GM03348 (cell line): Measurements from ENCODE around the gene SBNO2.
A peak's percentile ranks its signal among the peaks of the same experiment; 100 is the strongest.

Experiments
- DNase-seq: peaks from one replicate; pipeline ENCODE4 v3.0.0; 2012; ENCODE audit warnings: low spot score

SBNO2 gene

DNA sequence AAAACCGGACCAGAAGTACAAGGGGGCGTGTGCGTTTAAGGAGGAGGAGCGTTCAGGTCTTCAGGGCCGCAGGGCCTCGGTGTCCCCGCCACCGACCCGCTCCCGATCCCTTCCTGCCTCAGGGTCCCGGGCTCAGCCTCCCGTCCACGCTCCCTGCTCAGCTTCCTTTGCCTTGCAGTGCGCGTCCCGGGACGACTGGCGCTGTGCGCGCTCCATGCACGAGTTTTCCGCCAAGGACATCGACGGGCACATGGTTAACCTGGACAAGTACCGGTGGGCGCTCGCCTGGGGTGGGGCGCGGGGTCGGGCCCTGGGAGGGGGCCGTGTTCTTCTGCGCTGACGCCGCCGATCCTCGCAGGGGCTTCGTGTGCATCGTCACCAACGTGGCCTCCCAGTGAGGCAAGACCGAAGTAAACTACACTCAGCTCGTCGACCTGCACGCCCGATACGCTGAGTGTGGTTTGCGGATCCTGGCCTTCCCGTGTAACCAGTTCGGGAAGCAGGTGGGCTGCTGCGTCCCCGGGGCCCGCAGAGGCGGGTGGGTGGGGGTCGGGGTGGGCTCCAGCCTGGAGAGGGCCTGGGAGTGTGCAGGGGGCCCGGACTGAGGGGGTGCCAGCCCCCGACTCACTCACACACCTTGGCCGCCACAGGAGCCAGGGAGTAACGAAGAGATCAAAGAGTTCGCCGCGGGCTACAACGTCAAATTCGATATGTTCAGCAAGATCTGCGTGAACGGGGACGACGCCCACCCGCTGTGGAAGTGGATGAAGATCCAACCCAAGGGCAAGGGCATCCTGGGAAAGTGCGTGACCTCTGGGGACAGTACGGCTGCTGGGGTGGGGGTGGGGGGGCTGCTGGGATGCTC, 68.8 kb downstream of the SBNO2 start:
- DNase-seq = peak; percentile 59

DNA sequence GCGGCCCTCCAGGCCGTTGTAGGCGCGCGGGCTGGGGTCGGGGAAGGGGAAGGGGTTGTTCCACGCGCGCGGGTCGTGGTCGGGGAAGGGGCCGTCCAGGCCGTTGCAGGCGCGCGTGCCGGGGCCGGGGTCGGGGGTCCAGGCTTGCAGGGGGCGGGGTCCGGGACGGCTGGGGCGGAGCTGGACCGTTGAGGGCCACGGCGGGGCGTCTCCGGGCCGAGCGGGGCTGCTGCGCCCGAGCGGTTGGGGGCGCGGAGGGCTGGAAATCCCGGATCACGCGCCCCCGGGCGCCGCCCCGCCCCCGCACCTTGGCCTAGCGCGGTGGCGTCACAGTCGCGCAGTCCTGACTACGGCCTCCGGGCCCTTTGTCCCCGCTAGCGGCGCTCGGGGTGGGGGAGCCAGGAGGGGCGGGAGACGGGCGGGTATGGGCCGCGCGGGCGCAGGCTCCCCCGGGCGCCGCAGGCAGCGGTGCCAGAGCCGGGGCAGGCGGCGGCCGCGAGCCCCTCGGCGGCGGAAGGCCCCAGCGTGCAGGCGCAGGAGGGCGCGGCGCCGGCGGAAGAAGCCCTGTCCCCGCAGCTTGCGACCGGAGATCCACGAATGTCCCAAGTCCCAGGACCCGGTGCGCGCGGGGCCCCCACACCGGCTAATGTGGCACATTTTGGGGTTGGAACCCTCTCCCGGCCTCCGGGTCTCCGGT, 69.6 kb downstream of the SBNO2 start:
- DNase-seq = peak; percentile 83

DNA sequence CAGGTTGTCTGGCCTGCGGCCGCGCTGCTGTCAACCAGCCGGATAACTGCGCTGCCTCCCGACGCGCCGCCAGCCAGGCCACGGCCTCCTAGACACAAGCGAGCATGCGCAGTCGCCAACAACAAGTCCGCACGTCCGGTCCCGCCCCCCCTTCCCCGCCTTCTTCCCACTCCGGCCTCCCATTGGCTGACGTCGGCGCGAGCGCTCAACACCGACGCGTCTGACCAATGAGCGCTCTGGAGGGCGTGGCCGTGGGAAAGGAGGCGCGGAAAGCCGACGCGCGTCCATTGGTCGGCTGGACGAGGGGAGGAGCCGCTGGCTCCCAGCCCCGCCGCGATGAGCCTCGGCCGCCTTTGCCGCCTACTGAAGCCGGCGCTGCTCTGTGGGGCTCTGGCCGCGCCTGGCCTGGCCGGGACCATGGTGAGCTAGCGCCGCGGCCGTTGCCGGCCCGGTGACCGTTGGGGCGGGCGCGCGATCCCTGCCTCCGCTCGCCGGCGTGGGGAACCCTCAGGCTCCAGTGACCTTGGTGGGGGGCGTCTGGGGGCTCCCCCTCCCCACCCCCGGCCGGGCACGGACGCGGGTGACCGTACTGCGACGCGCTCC, 70.3 kb downstream of the SBNO2 start, which contains the start of gene GPX4:
GPX4 (plus strand) TSS at position 287 of the 603 bp plus-strand sequence; CDS start at position 337, 50 bp downstream.
- DNase-seq = peak; percentile 98

DNA sequence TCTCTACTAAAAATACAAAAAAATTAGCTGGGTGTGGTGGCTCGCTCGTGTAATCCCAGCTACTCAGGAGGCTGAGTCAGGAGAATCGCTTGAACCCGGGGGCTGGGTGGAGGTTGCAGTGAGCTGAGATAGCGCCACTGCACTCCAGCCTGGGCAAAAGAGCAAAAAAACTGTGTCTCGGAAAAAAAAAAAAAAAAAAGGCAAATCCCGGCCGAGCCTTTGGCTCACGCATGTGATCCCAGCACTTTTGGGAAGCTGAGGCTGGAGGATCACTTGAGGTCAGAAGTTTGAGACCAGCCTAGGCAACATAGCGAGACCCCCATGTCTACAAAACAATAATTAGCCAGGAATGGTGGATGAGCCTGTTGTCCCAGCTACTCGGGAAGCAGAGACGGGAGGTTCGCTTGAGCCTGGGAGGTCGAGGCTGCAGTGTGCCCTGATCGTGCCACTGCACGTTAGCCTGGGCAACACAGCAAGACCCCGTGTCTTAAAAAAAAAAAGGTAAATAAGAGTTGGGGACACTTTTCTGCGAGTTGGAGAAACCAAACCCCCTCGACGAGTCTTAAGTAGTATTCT, 70.8 kb downstream of the SBNO2 start:
- DNase-seq = no peak

DNA sequence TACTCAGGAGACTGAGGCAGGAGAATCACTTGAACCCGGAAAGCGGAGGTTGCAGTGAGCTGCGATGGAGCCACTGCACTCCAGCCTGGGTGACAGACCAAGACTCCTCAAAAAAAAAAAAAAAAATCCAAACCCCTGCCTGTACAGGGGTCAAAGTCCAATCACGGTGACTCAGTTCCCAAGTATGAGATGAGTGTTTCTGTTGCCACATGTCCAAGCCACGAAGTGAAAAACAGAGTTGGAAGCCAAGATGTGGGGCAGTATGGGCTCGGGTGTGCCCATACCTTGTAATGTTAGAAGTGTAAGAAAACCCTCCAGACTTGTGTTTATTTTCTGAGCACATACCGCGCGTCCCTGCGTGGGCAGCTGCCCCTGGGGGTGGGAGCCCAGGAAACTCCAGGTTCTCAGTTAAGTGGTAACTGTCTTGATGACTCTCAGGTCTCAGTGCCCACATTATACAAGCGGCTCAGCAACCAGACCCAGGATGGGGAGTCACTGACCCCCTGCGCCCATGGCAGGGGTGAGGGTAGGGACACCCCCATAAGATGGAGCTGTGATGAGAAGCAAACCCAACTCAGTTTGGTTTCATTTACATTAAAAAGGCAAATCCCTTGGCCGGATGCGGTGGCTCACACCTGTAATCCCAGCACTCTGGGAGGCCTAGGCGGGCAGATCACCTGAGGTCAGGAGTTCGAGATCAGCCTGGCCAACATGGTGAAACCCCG, 71.5 kb downstream of the SBNO2 start:
- DNase-seq = peak; percentile 84

DNA sequence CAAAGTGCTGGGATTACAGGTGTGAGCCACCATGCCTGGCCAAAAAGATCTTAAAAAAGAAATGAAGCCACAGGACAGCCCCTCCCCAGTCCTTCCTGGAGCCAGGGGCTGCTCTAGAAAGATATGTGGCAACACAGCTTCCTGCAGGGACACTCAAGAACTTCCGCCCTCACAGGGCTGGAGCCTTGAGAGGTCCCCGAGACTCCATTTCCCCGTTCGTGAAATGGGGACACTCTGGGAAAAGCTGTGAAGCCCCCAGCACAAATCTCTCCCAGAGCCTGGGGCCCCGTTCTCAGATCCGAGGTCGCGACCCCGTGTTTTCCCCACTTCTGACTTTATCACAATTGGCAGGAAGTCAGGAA, 72.8 kb downstream of the SBNO2 start:
- DNase-seq = no peak

DNA sequence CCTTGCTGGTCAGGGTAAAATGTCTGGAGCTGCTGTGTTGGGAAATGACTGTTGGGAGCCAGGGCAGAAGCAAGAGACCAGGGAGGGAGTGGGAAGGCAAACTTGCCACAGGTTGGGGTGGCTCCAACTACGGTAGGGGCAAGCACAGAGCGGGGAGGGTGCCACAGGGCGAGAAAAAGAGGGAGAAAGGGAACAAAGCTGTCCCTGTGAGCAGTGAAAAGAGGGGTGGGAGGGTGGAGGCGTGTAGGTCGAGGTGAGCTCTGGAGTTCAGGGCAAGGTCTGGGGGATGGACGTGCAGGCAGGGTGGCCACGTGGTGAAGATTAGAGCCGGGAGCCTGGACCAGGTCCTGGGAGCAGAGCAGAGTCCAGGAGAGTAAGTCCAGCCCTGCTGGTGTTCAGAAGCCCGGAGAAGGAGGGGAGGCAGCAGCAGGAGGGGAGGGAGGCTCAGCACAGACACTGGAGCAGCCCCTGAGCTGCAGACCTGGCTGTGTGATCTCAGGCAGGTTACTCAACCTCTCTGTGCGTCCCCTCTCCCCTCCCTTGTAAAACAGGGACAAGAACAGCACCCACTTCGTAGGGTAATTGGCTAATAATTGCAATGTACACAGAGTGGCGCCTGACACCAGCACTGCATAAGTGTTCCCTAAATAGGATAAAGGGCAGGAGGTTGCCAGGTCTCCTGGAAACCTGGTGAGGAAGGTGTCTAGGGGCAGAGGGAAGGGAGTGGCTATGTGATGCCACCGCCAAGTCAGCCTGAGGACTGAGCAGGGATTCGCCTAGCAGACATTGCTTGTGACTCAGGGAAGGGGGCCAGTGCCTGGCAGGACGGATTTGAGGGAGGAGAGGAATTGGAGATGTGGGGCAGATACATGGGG, 75.7 kb downstream of the SBNO2 start:
- no peak for DNase-seq

DNA sequence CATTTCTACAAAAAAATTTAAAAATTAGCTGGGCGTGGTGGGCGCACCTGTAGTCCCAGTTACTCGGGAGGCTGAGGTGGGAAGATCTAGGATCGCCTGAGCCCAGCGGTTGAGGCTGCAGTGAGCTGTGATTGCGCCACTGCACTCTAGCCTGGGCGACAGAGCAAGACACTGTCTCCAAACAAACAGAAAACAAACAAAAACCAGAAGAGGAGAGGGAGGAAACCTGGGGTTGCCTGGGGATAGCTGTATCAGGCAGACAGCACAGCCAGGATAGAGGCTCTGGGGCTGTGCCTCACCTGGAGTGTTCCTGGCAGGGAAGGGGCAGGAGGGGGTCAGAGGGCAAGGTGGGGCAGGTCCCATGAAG, 76.3 kb downstream of the SBNO2 start:
- DNase-seq = no peak

DNA sequence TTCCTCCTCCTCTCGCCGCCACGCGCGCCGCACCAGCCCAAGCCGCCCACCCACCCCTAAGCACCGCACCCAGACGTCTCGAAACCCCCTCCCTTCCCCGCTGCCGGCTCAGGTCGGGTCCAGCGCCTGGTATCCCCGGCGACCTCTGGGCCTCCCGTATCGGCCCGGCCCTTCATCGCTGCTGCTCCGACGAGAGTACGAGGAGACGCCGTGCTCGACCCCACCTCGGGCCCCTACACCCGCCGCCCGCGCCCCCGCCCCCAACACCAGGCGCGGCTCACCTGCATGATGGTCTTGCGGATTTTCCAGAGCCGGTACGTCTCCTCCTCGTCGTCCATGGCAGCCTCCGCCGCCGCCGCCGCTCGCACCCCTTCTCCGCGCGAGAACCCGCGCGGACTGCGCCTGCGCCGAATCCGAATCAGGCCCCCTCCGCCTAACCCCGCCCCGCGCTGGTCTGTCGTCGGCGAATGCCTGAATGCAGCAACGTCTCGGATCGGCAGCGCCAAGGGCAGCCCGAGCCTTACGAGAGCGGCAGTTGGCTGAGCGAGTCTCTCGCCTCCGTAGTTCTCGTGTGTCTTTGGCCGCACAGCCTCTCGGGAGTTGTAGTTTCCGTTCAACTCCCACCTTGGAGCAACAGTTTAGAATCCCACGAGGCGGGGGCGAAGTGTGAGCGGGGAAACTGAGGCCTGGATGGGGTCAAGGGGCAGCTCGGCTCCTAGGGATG, 78.9 kb downstream of the SBNO2 start, which contains the start of gene POLR2E:
POLR2E (minus strand) TSS at position 398 of the 724 bp plus-strand sequence; CDS start at position 338, 60 bp downstream.
- peak; percentile 99 for DNase-seq

DNA sequence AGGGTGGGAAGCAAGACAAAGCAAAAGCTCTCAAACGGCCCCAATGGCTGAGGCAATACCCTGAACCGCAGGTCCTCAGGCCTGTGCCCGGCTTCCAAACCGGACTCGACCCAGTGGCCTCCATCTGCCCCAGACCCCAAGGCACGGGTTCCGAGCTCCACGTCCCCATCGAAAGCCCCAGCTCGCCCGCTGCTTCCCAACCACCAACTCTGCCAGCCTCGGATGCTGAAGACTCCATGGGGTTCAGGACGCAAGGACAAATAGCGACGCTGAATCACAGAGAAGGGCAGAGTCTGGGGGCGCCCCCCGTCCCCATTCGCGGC, 79.5 kb downstream of the SBNO2 start:
- DNase-seq = no peak

DNA sequence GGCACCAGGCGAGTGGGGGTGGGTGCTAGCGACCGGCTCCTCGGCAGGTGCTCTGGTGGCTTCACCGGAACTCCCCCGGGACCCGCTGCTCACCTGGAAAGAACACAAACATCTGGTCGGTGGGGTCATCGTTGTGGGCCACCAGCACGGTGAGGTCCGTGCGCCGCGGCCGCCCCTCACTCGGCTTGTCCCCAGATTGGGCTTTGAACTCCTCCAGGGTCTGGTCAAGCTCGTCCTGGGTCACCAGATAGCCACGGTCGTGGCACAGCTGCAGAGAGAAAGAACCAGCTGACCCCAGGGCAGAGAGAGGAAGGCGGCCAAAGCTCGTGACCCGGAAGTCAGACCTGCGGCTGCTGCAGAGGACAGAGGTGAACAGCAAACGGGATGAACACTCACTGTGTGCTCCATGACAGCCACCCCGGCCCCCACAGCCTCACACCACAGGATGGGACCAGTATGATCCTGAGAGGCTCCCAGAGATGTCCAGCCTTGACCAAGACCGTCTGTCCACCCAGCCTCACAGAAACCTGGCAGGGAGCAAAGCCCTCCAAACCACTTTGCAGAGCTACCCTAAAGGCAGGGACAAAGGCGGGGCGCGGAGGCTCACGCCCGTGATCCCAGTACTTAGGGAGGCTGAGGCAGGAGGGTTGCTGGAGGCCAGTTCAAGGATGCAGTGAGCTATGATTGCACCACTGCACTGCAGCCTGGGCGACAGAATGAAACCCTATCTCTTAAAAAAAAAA, 80.1 kb downstream of the SBNO2 start:
- no peak for DNase-seq

DNA sequence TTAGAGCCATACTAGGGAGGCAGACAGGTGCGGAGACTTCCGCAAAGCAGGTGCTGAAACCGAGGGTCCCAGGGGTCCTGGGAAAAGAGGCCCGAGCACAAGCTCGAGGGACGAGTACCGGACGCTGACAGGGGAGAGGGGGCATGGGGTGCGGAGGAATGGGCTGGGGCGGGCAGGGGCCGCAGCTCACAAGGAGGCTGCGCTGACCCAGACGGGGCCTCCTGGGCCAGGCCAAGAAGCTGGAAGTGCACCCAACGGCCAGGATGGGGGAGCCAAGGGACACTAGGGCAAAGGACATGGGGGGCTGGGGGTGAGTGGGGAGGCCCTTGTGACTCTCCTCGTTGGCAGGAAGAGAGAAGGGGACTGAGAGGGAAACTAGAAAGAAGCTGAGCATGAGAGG, 80.7 kb downstream of the SBNO2 start:
- DNase-seq = no peak

DNA sequence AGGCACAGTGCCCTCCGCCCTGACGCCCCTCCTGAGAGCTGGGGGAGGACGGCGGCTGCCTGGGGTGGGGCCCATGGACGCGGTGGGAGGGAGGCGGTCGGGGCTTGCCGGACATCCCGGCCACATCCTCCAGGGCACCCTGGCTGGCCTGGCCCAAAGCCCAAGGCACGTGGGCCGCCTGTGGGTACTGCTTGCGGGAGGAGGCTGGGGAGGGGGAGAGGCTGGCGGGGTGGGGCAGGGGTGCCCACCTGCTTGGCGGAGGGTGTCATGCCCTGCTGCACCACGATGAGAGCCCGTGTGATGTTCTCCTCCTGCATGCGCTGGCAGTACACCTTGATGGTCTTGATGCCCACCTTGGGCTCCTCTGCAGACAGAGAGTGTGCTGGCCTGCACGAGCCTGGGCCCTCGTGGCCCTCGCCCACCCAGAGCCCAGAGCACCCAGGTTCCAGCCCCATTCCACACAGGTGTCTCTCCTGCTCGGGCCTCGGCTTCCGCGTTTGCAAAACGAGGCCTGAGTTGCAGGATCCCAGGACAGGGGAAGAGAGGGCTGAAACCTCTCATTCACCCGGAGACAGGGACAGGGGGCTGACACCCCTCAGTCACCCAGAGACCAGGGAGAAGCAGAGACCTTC, 82.4 kb downstream of the SBNO2 start:
- no peak for DNase-seq

DNA sequence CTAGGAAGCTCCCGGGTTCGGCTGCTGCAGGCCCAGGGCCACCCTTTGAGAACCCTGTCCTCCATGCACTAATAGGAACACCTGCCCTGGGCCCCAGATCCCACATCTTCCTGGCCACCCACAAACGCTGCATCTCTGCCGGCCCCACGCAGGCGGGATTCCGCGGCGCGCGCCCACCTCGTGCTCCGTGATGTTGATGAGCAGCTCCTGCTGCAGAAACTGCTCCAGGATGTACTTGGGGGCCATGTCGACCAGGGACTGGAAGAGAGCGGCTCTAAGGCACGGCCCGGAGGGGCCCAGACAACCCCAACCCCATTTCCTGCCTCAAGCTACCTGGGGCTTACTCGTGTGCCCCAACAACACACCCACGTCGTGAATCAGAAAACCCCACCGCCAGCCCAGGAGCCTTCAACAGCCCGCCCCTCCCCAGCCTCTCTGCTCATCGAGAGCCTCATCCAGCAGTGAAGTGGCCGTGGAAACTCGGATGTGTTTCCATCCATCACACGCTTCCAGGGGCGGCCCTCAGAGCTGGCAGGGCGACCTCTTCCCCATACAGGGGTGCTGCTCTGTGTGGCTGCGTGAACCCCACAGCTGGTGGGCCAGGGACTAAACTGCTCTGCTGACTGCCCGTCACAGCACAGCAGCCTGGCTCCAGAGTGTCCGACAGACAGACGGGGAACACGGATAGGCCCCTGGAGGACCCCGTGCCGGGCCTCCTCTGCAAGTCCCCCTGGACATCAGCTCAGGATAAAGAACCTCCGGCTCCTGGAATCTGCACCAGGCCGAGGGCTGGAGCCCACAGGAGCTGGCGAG, 83.1 kb downstream of the SBNO2 start:
- no peak for DNase-seq

DNA sequence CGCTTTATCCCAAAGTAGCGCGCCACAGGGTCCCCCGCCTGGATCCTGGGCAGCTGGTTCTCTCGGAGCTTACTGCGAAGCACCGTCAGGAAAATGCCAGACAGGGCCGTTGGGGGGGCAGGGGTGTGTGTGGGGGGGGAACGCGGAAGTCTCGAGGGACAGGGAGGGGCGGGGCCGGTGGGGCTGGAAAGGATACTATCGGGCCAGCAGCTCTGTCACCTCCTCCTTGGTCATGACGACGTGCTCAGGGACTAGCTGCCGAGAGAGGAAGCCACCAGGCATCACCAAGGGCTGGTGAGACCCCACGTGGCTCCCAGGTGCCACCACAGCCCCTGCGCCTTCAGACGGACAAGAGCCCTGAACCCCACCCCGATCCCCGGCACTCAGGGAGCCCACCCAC, 84.2 kb downstream of the SBNO2 start:
- DNase-seq = no peak

DNA sequence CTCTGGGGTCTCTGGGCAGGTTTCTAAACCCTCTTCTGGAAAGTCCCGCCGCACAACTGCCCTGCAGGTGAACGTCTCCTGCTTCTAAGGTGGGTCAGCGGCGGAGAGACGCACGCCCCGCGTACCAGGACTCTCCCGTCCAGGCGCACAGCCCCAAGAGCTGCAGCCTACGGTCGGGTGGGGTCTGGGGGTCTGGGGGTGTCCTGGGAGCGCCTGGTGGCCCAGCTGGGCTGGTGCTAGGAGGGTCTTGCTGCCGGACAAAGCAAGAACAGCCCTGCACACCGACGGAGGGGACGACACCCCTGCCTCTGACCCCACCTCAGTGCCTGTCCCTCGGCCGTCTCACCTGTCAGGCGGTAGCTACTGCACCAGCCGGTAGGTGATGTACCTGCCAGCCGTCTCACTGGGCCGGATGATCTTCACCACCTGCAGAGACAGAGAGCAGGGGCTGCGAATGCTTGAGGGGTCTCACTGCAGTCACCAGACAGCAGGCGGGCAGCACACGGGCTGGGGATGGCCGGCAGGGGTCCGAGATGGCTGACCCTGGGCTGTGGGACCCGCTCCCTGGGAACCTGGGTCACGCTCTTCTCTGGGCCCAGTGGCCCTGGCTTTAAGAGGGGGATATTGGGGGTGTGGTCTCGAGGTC, 84.8 kb downstream of the SBNO2 start:
- DNase-seq = no peak

DNA sequence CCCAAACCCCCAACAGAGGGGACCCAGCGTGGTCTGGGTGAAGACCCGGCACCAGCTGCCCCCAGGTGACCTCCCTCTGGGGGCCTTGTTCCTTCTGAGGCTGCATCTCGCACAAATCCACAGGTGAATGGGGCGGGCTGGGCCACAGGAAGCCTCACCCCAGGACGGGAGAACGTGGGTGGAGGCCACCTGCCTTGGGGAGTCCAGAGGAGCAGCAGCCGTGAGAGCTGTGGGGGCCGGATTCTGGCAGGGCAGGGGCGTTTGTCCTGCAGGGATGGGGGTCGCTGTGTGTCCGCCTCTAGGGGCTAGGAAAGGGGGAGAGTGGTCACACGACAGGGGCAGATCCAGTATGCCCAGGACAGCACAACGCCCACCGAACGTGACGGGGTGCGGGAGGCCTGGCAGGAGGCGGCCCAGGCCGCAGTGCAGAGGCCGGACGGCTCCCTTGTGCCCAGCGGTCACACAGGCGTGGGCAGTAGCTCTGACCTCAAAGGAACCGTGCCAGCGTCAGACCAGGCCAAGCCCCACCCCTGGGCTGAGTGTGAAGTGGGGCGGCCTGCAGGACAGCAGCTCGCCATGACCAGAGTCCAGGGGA, 85.6 kb downstream of the SBNO2 start:
- DNase-seq = no peak
